SK-N-SH treated with all-trans-retinoic acid at 6 μM for 48 hours (cell line): ENCODE data around the gene RBM47.

Source experiments
- ARNTL ChIP-seq: fragments of 450-650 bp; formaldehyde crosslinking; IDR thresholded peaks from 2 replicates; pipeline ENCODE4 v1.5.0; 2020; ENCODE audit warnings: low read depth, mild to moderate bottlenecking, moderate library complexity, borderline replicate concordance
- CSDC2 ChIP-seq: fragments of 250-450 bp; sonication (Bioruptor Pico); IDR thresholded peaks from 2 replicates; pipeline ENCODE4 v1.5.0; 2020; ENCODE audit warnings: mild to moderate bottlenecking, moderate library complexity
- PPARA ChIP-seq: fragments of 250-450 bp; sonication (Bioruptor Pico); IDR thresholded peaks from 2 replicates; pipeline ENCODE4 v1.5.0; 2020; ENCODE audit warnings: mild to moderate bottlenecking, borderline replicate concordance
- ZFP3 ChIP-seq: fragments of 250-450 bp; sonication (Bioruptor Pico); IDR thresholded peaks from 2 replicates; pipeline ENCODE4 v1.5.0; 2020; ENCODE audit warnings: mild to moderate bottlenecking, moderate library complexity
- TF ChIP-seq, protein P1 (sequence below): fragments of 250-450 bp; sonication (Bioruptor Pico); IDR thresholded peaks from 2 replicates; pipeline ENCODE4 v1.5.0; 2020; ENCODE audit warnings: mild to moderate bottlenecking, moderate library complexity

DNA sequence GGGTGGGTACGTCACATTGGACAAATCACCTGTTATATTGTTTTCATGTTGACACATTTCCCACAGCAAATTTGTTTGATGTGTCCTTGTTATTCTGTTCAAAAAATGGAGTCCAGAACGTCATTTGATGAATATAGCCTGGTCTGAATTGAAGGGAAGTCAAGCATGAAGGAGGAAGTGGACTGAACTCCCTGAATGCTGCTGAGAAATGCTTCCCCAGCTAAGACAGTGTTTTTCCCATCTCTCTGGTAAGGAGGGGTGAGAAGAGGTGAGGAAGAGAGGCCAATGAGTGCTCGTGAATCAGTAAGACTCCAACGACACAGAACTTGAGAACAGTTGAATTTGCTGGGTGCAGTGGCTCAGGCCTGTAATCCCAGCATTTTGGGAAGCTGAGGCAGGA is 127.4 kb downstream of the RBM47 start:
- no peak for TF ChIP-seq ARNTL
- TF ChIP-seq, protein P1, sequence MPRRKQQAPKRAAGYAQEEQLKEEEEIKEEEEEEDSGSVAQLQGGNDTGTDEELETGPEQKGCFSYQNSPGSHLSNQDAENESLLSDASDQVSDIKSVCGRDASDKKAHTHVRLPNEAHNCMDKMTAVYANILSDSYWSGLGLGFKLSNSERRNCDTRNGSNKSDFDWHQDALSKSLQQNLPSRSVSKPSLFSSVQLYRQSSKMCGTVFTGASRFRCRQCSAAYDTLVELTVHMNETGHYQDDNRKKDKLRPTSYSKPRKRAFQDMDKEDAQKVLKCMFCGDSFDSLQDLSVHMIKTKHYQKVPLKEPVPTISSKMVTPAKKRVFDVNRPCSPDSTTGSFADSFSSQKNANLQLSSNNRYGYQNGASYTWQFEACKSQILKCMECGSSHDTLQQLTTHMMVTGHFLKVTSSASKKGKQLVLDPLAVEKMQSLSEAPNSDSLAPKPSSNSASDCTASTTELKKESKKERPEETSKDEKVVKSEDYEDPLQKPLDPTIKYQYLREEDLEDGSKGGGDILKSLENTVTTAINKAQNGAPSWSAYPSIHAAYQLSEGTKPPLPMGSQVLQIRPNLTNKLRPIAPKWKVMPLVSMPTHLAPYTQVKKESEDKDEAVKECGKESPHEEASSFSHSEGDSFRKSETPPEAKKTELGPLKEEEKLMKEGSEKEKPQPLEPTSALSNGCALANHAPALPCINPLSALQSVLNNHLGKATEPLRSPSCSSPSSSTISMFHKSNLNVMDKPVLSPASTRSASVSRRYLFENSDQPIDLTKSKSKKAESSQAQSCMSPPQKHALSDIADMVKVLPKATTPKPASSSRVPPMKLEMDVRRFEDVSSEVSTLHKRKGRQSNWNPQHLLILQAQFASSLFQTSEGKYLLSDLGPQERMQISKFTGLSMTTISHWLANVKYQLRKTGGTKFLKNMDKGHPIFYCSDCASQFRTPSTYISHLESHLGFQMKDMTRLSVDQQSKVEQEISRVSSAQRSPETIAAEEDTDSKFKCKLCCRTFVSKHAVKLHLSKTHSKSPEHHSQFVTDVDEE (CRISPR knock-in tag): no peak
- TF ChIP-seq CSDC2 (CRISPR knock-in tag): no peak
- no peak for TF ChIP-seq PPARA (CRISPR knock-in tag)
- no peak for TF ChIP-seq ZFP3 (CRISPR knock-in tag)
